Measurements from ENCODE around the gene WSCD2.

The WSCD2 gene

DNA sequence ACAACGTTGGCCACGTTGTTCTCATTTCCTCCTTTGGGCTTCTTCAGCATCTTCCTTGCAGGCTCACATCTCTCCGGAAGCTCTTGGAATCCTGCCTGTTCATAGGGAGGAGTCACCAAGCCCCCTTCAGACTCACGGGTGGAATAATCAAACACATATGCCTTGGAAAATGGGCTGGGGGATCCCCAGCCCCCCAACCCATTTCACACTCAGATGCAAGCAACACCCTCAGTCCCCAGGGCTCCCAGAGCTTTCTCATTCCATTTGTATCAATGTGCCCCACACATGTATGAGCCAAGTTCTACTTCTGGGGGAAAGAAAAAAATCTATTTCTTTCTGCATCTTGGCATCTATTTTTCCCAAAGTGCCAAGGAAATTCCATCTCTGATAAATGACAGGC, 33.1 kb downstream of the WSCD2 start:
- Histone ChIP-seq H3K4me3 (ENCODE audit: low read length) (no peak overlapping the region), H3K9me3 (replicated peaks; ENCODE audit: insufficient read depth, low read length) (no peaks in the 10 kb centered on the region), H3K4me1 (ENCODE audit: low read length) (no peaks in the 10 kb centered on the region), H3K4me2 (ENCODE audit: low read depth, low read length) (no peak overlapping the region), H3K9me2 (replicated peaks; ENCODE audit: insufficient read depth, low read length) (no peaks in the 10 kb centered on the region), H3K36me3 (replicated peaks; ENCODE audit: insufficient read depth, low read length) (no peaks in the 10 kb centered on the region), H3K79me2 (ENCODE audit: low read length) (no peaks in the 10 kb centered on the region), H3F3A (ENCODE audit: insufficient read depth, low read length) (no peaks in the 10 kb centered on the region), H4K20me1 (ENCODE audit: insufficient read depth, low read length) (no peaks in the 10 kb centered on the region), H2AFZ (ENCODE audit: low read length) (no peak overlapping the region), H3K9ac (ENCODE audit: low read length) (no peak overlapping the region), H3K27ac (ENCODE audit: low read length) (no peak overlapping the region), H3K27me3 (replicated peaks; ENCODE audit: insufficient read depth, low read length) (no peaks in the 10 kb centered on the region)
- DNase-seq, result no peak
- TF ChIP-seq EZH2 (optimal IDR thresholded peaks at IDR 0.05; ENCODE audit: low read depth, low read length), result no peak
- TF ChIP-seq, protein P1, sequence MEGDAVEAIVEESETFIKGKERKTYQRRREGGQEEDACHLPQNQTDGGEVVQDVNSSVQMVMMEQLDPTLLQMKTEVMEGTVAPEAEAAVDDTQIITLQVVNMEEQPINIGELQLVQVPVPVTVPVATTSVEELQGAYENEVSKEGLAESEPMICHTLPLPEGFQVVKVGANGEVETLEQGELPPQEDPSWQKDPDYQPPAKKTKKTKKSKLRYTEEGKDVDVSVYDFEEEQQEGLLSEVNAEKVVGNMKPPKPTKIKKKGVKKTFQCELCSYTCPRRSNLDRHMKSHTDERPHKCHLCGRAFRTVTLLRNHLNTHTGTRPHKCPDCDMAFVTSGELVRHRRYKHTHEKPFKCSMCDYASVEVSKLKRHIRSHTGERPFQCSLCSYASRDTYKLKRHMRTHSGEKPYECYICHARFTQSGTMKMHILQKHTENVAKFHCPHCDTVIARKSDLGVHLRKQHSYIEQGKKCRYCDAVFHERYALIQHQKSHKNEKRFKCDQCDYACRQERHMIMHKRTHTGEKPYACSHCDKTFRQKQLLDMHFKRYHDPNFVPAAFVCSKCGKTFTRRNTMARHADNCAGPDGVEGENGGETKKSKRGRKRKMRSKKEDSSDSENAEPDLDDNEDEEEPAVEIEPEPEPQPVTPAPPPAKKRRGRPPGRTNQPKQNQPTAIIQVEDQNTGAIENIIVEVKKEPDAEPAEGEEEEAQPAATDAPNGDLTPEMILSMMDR (IDR thresholded peaks at IDR 0.05; ENCODE audit: low read length), result no peak
- no peak for TF ChIP-seq EZH2phosphoT487 (IDR thresholded peaks at IDR 0.05; ENCODE audit: low read length)

DNA sequence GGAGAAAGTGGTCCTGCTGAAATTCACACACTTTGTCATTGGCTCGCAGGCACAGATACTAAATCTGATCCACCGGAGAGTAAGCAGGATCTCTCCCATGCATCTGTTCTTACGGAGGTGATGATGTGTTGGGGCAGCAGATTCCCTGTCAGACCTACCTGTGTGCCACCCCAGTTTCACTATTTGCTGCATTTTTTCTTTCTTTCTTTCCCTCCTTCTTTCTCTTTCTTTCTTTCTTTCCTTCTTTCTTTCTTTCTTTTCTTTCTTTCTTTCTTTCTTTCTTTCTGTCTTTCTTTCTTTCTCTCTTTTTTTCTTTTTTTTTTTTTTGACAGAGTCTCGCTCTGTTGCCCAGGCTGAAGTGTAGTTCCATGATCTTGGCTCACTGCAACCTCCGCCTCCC, 37.4 kb downstream of the WSCD2 start:
- no peaks in the 10 kb centered on the region for H3K36me3 ChIP-seq (replicated peaks; ENCODE audit: insufficient read depth, low read length)
- no peaks in the 10 kb centered on the region for H3K4me1 ChIP-seq (ENCODE audit: low read length)
- no peaks in the 10 kb centered on the region for H3K9me2 ChIP-seq (replicated peaks; ENCODE audit: insufficient read depth, low read length)
- H3K27me3 ChIP-seq (replicated peaks; ENCODE audit: insufficient read depth, low read length), result no peaks in the 10 kb centered on the region
- no peaks in the 10 kb centered on the region for H3F3A ChIP-seq (ENCODE audit: insufficient read depth, low read length)
- no peaks in the 10 kb centered on the region for H4K20me1 ChIP-seq (ENCODE audit: insufficient read depth, low read length)
- no peaks in the 10 kb centered on the region for H3K79me2 ChIP-seq (ENCODE audit: low read length)
- no peak overlapping the region for H2AFZ ChIP-seq (ENCODE audit: low read length)
- H3K4me2 ChIP-seq (ENCODE audit: low read depth, low read length), result no peak overlapping the region
- TF ChIP-seq, protein P1 (IDR thresholded peaks at IDR 0.05; ENCODE audit: low read length), result no peak
- TF ChIP-seq EZH2 (optimal IDR thresholded peaks at IDR 0.05; ENCODE audit: low read depth, low read length) (no peak), EZH2phosphoT487 (IDR thresholded peaks at IDR 0.05; ENCODE audit: low read length) (no peak)
- DNase-seq, result no peak
- H3K4me3 ChIP-seq (ENCODE audit: low read length), result no peak overlapping the region
- no peaks in the 10 kb centered on the region for H3K9me3 ChIP-seq (replicated peaks; ENCODE audit: insufficient read depth, low read length)
- no peak overlapping the region for H3K9ac ChIP-seq (ENCODE audit: low read length)
- no peak overlapping the region for H3K27ac ChIP-seq (ENCODE audit: low read length)

DNA sequence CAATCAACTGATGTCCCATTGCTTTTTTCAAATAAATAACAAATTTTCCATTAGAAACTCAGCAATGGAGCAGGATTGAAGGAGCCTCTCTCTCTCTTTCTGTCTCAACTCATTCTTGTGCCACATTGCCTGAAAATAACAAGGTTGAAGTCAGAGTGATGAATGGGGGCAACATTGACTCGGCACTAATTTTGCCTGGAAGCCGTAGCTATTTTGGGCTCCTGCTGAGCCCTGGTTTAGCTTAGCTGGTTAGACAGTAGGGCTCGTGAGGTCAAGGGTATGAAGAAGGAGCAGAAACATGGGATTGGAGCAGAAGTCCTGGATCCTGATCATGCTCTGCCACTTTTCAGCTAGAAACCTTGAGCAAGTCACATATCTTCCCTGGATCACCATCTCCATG, 38.9 kb downstream of the WSCD2 start:
- Histone ChIP-seq H3K79me2 (ENCODE audit: low read length) (no peaks in the 10 kb centered on the region), H3F3A (ENCODE audit: insufficient read depth, low read length) (no peaks in the 10 kb centered on the region), H3K27me3 (replicated peaks; ENCODE audit: insufficient read depth, low read length) (no peaks in the 10 kb centered on the region), H3K27ac (ENCODE audit: low read length) (no peak overlapping the region), H3K9me3 (replicated peaks; ENCODE audit: insufficient read depth, low read length) (no peaks in the 10 kb centered on the region), H2AFZ (ENCODE audit: low read length) (no peak overlapping the region), H3K4me2 (ENCODE audit: low read depth, low read length) (no peak overlapping the region), H3K36me3 (replicated peaks; ENCODE audit: insufficient read depth, low read length) (no peaks in the 10 kb centered on the region), H3K4me1 (ENCODE audit: low read length) (no peaks in the 10 kb centered on the region), H3K4me3 (ENCODE audit: low read length) (no peak overlapping the region), H3K9ac (ENCODE audit: low read length) (no peak overlapping the region), H4K20me1 (ENCODE audit: insufficient read depth, low read length) (no peaks in the 10 kb centered on the region), H3K9me2 (replicated peaks; ENCODE audit: insufficient read depth, low read length) (no peaks in the 10 kb centered on the region)
- no peak for DNase-seq
- TF ChIP-seq, protein P1 (IDR thresholded peaks at IDR 0.05; ENCODE audit: low read length), result no peak
- no peak for TF ChIP-seq EZH2 (optimal IDR thresholded peaks at IDR 0.05; ENCODE audit: low read depth, low read length)
